ENCODE results near the gene FUT8. TPM values are rescaled to one million over a fixed set of nuclear protein-coding genes. Genes with fewer than 3 reads are reported as not detected.

Gene FUT8
- total RNA-seq, 1 donor from 2014 or later, result 44.3 TPM

DNA sequence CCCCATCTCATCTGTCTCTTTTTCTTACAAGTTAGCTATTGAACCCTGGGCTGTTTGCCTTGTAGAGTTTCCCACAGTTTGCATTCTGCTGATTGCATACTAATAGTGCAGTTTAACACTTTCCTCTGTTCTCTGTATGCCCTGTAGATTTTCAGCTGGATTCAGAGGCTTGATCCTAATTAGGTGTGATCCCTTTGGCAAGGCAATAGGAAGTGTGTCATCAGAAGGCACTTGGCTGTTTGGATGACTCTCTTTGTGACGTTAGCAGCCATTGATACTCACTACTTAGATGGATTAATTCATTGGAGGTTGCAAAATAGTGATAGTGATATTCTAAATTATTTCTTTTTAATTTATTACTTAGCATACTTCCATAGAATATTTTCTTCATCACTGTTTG, 33.6 kb downstream of the FUT8 start:
- TF ChIP-seq CTCF (IDR thresholded peaks at IDR 0.05; ENCODE audit: insufficient read depth, low read length, poor library complexity, severe bottlenecking), result no peak
- Histone ChIP-seq H3K27me3 (ENCODE audit: control insufficient read depth, insufficient read depth, low read length) (no peaks in the 10 kb centered on the region), H3K4me3 (ENCODE audit: low read depth, low read length) (no peak overlapping the region), H3K36me3 (ENCODE audit: control insufficient read depth, insufficient read depth, low read length) (no peaks in the 10 kb centered on the region)
- no peak for DNase-seq (ENCODE audit: low read depth)

DNA sequence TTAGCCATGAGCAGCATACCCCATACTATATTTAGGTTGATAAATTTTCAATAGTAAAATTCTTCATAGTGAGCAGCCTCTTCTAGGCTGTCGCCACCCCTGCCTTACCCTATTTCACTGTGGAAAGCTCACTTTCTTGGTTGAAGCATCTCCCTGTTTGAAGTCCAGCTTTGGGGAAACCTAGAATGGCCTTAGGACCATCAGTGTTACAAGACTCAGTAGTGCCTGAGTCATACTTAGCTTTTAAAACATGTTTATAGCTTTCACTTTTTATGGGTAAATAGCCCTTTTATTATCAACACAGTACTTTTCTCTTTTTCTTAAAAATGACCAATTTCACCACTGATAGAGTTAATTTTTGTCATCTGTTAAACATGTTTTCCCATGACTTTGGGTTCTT, 37.1 kb downstream of the FUT8 start:
- Histone ChIP-seq H3K27me3 (ENCODE audit: control insufficient read depth, insufficient read depth, low read length) (no peaks in the 10 kb centered on the region), H3K4me3 (ENCODE audit: low read depth, low read length) (no peak overlapping the region), H3K36me3 (ENCODE audit: control insufficient read depth, insufficient read depth, low read length) (no peaks in the 10 kb centered on the region)
- TF ChIP-seq CTCF (IDR thresholded peaks at IDR 0.05; ENCODE audit: insufficient read depth, low read length, poor library complexity, severe bottlenecking), result no peak
- no peak for DNase-seq (ENCODE audit: low read depth)

- Histone ChIP-seq H3K36me3 (ENCODE audit: control insufficient read depth, insufficient read depth, low read length) (no peaks in the 10 kb centered on the region), H3K4me3 (ENCODE audit: low read depth, low read length) (no peak overlapping the region), H3K27me3 (ENCODE audit: control insufficient read depth, insufficient read depth, low read length) (no peaks in the 10 kb centered on the region)
- no peak for DNase-seq (ENCODE audit: low read depth)
- TF ChIP-seq CTCF (IDR thresholded peaks at IDR 0.05; ENCODE audit: insufficient read depth, low read length, poor library complexity, severe bottlenecking), result no peak
Observed at GRCh38 chr14:65453807-65454480, 41.4 kb downstream of the FUT8 start.

- no peaks in the 10 kb centered on the region for H3K27me3 ChIP-seq (ENCODE audit: control insufficient read depth, insufficient read depth, low read length)
- no peaks in the 10 kb centered on the region for H3K36me3 ChIP-seq (ENCODE audit: control insufficient read depth, insufficient read depth, low read length)
- TF ChIP-seq CTCF (IDR thresholded peaks at IDR 0.05; ENCODE audit: insufficient read depth, low read length, poor library complexity, severe bottlenecking), result no peak
- H3K4me3 ChIP-seq (ENCODE audit: low read depth, low read length), result no peak overlapping the region
- no peak for DNase-seq (ENCODE audit: low read depth)
Observed at GRCh38 chr14:65456247-65456646, 43.7 kb downstream of the FUT8 start.

DNA sequence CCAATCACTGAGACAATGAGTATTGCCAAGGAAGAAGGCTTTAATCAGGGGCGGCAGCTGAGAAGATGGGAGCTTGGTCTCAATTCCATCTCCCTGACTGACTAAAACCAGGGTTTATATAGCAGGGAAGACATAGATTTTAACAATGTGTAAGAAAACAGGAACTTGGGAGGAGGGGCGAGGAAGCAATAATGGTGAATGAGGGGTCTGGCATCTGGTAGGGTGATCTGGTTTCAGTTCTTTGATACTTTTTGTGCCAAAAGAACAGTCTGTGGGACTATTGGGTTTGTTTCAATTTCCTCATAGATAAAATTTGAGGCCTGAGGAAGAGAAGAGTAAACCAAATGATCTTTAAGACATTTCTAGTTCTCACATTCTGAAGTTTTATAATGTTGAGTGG, 49.2 kb downstream of the FUT8 start:
- no peaks in the 10 kb centered on the region for H3K36me3 ChIP-seq (ENCODE audit: control insufficient read depth, insufficient read depth, low read length)
- TF ChIP-seq CTCF (IDR thresholded peaks at IDR 0.05; ENCODE audit: insufficient read depth, low read length, poor library complexity, severe bottlenecking), result no peak

DNA sequence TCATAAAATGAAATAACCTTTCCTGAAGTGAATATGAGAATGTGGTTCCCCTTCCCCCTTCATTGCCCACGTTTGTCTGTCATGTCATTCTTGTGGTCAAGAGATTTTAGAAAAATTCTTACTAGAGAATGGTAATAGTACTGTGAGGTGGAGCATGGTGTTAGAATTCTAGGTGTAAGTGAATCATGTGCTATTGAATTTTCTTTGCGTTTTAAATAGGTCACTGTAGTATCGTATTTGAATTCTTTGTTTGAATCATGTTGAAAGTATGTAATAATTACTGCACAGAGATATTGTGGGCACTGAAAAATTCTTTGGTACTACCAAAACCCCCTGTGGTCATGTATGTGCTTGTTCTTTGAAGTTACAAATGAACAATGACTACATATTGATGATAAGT, 49.9 kb downstream of the FUT8 start:
- Histone ChIP-seq H3K27me3 (ENCODE audit: control insufficient read depth, insufficient read depth, low read length) (no peaks in the 10 kb centered on the region), H3K36me3 (ENCODE audit: control insufficient read depth, insufficient read depth, low read length) (no peaks in the 10 kb centered on the region), H3K4me3 (ENCODE audit: low read depth, low read length) (no peak overlapping the region)
- TF ChIP-seq CTCF (IDR thresholded peaks at IDR 0.05; ENCODE audit: insufficient read depth, low read length, poor library complexity, severe bottlenecking), result no peak
- peak; percentile 37 for DNase-seq (ENCODE audit: low read depth)

More for the DNA sequence above, 49.2 kb downstream of the FUT8 start:
- Histone ChIP-seq H3K27me3 (ENCODE audit: control insufficient read depth, insufficient read depth, low read length) (no peaks in the 10 kb centered on the region), H3K4me3 (ENCODE audit: low read depth, low read length) (no peak overlapping the region)
- DNase-seq (ENCODE audit: low read depth), result no peak
